Kidney epithelial cell (primary cell): ENCODE results near the gene VPS13A. TPM values are rescaled to one million over a fixed set of nuclear protein-coding genes. Genes with fewer than 3 reads are reported as not detected.

Experiments
- DNase-seq: peaks from one replicate; pipeline ENCODE4 v3.0.0-alpha.2; 2010; ENCODE audit warnings: low read depth
- H3K27me3 ChIP-seq: 2 replicates; pipeline ENCODE4 v1.6.0; 2011; ENCODE audit warnings: low read length; ENCODE audit not compliant: control insufficient read depth, insufficient read depth
- H3K36me3 ChIP-seq: 2 replicates; pipeline ENCODE4 v1.5.1; 2011; ENCODE audit warnings: low read length; ENCODE audit not compliant: control insufficient read depth, insufficient read depth
- H3K4me3 ChIP-seq: 2 replicates; pipeline ENCODE4 v1.5.1; 2011; ENCODE audit warnings: low read depth, mild to moderate bottlenecking, control low read depth, low read length
- CTCF ChIP-seq: IDR thresholded peaks from 2 replicates; pipeline ENCODE4 v1.5.1; 2011; ENCODE audit warnings: mild to moderate bottlenecking, moderate library complexity, low read length, control low read depth, inconsistent platforms; ENCODE audit not compliant: insufficient read depth, poor library complexity, severe bottlenecking
- total RNA-seq: library from RNA; depleted of rRNA; stranded (reverse); fragments of >200 nt; gene quantifications from 2 replicates; pipeline ENCODE4 v1.2.3, GENCODE V29; 2015

Gene VPS13A
- total RNA-seq, 1 donor from 2014 or later: 16.3 TPM

GRCh38 chr9:77149879-77150278 is 27.5 kb upstream of the VPS13A start:
- H3K27me3 ChIP-seq: no peaks in the 10 kb centered on the region
- TF ChIP-seq CTCF: no peak
- H3K36me3 ChIP-seq: no peaks in the 10 kb centered on the region

GRCh38 chr9:77152289-77152688 is 25.0 kb upstream of the VPS13A start:
- Histone ChIP-seq H3K4me3 (no peak overlapping the region), H3K27me3 (no peaks in the 10 kb centered on the region), H3K36me3 (no peaks in the 10 kb centered on the region)
- no peak for TF ChIP-seq CTCF
- no peak for DNase-seq

More at GRCh38 chr9:77149879-77150278, 27.5 kb upstream of the VPS13A start:
- DNase-seq: no peak
- no peak overlapping the region for H3K4me3 ChIP-seq

GRCh38 chr9:77156646-77157371 is 20.5 kb upstream of the VPS13A start:
- H3K27me3 ChIP-seq: no peaks in the 10 kb centered on the region
- DNase-seq: no peak
- no peak overlapping the region for H3K4me3 ChIP-seq
- H3K36me3 ChIP-seq: no peaks in the 10 kb centered on the region
- no peak for TF ChIP-seq CTCF

- TF ChIP-seq CTCF: no peak
- Histone ChIP-seq H3K4me3 (no peak overlapping the region), H3K36me3 (no peaks in the 10 kb centered on the region), H3K27me3 (no peaks in the 10 kb centered on the region)
- DNase-seq: no peak
Observed at GRCh38 chr9:77158772-77159513, 18.4 kb upstream of the VPS13A start.

GRCh38 chr9:77161191-77161590 is 16.1 kb upstream of the VPS13A start:
- no peak for TF ChIP-seq CTCF
- H3K4me3 ChIP-seq: no peak overlapping the region
- H3K36me3 ChIP-seq: no peaks in the 10 kb centered on the region
- H3K27me3 ChIP-seq: no peaks in the 10 kb centered on the region
- no peak for DNase-seq
